OCI-M2 (cell line): ENCODE data around the gene PLEKHG4.

Experiments used
- DNase-seq: peaks from one replicate; lab custom pipeline; 2025; ENCODE audit not compliant: unreplicated experiment; lab: John Stamatoyannopoulos, UW

Gene PLEKHG4

DNA sequence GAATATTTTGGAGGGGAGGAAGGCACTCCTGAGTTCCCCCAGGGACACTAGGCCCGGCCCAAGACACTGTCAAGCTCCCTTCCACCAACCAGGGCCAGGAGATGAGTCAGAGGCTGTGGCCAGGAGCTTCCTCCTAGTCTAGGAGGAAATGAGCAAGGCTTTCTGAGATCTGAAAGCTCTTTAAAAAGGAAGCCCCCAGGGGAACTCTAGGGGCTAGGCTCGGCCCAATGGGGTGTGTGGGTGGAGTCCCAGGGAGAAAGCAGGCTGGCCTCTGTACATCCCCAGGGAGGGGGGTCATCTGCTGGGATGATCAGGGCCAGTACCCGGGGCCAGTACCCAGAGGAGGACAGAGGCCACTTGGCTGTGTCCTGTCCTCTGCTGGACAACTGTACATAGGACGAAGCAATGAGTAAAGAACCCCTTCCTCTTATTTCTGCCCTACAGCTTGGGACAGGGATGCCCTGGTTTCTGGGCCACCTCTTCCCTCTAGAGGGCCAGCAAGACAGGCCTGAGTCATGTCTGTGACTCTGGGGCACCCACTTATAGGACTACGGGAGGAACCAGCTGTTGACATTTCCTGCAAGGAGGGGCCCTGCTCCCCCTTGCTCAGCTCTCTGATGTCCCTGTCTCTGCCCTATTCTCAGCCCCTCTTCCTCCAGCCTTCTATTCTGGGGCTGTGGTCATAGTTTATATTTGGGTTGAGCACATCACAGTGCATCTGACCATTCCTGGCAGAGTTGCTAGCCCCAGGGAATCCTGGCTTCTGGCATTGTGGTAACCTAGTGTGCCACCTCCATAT is 34.7 kb upstream of the PLEKHG4 start:
- DNase-seq = no peak

DNA sequence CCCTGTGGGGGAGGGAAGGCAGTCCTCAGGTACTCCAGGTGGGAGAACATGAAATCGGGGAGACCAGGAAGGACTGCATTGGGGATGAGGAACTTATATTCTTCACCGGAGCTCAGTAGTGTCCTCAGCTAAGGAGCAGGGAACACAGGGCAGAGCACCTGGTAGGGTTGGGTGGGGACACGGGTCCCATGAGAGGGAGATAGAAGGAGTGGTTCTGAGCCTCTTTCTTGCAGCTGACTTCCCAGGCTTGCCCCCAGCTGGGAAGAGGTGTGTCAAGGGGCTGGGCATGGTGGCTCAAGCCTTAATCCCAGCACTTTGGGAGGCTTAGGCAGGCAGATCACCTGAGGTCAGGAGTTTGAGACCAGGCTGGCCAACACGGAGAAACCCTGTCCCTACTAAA is 34.1 kb upstream of the PLEKHG4 start:
- DNase-seq = no peak

DNA sequence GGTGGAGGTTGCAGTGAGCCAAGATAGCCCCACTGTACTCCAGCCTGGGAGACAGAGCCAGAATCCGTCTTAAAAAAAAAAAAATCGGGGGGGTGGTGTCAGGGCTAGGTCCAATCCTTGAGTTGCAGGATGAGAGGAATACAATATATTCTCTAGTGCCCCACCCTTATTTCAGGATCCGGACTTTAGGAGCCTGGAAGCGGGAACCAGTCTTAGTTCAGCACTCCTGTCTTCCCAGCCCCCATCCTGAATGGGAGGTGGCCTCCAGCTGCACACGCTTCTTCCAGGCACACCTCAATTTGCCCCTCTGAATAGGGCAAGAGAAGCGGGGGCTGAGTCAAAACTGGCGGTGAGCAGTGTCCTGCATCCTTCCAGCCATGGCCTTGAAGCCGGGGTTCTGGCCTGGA is 33.7 kb upstream of the PLEKHG4 start:
- no peak for DNase-seq

DNA sequence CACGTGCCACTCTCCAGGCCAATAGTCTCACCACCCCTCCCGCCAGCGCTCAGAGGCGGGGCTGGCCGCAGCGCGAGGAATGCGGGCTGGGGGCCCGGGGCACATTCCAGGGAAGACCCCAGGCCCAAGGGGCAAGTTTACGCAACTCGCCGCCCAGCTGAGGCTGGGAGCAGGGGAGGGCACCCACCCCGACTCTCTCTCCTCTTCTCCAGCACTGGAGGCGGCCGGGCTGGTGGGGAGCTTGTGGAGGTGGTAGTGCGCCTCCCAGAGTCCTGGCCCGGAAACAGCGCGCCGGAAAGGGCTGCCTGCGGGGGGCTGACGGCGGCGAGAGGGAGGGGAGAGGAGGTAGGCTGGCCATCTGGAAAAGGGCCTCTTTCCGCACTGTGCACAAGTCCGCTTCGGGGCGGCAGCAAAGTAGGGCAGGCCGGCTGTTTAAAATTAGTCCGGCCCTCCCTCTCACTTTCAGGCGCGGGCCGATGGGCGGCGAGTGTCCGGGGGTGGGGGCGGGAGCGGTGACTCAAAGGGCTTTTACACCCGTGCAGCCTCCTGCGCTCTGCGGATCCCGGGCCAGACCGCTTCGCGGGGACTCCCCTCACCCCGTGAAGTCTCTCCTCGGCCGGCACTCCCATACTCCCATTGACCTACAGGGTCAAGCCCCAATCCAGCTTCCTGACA is 33.1 kb upstream of the PLEKHG4 start:
- no peak for DNase-seq

DNA sequence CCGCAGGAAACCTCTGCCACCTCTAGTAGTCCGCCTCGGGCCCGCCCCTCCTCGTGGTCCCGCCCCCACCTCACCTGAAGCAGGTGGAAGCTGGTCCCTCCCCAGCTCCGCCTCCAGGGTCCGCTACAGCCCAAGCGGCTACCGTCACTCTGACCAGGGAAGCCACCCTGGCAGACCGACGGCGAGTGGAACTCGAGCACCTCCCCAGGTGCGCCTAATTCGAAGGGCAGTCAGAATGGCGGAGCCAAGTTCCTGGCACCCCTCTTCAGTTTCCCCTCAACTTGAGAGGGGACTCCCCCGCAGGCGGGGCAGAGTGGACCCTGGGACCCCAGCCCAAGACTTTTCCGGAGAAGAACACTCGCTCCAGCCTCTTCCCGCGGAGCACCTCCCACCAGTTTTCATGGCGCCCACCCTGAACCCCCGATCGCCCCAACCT is 32.6 kb upstream of the PLEKHG4 start:
- no peak for DNase-seq

DNA sequence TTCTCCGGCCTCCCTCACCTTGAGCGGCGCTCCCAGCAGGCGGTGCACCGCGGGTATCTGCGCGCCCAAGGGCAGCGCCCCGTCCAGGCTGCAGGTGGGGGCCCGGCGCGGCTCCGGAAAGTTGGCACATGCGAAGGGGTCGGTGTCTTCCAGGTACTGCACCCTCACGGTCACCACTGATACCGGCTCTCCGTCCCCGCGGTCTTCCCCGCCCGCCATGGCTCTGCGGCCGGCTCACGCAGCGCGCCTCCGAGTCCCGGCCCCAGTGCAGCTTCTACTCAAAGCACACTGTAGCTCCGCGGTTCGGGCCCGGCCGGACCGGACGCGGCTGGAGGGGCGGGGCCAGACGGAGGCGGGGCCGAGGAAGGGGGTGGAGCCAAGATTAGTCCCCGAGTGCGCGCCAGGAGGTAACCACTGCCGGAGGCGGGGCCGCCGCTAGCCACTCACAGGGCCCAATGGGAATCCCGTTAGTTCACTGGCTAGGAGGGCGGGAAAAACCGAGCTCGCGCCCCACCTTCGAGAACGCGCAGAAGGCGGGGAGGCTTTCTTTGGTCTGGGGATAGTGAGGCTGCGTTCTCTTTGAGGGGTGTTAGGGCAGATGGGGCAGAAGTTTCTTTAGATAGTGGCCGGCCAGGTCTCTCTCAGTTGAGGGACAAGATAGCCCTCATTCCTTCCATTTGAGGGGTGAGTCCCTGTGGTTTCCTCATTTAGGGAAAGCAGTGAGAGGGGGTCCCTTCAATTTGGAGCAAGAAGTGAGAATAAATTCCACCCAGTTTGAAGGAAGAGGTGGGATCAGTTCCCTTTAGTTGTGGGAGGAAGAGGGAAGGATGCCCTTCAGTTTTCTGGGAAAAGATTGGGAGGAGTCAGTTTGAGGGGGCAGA is 31.9 kb upstream of the PLEKHG4 start, which contains the start of gene FHOD1:
Gene FHOD1, minus strand, starts transcription at position 290 of the 881 bp plus-strand sequence. Its CDS starts 71 bp downstream, at position 219.
- peak; percentile 62 for DNase-seq

DNA sequence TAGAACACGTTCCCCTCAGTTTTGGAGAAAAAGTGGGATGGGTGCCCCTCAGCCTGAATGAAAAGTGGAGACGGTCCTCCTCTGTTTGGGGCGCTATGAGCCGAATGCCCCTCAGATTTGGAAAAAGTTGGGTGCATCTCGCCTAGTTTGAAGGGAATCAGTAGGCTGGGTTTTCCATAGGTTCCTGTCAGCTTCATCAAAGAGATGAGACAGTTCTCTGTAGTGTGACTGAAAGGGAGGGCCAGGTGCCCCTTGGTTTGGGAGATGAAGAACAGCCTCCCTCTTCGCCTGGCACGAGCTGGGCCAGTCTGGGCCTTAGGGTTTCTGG is 31.3 kb upstream of the PLEKHG4 start:
- no peak for DNase-seq

DNA sequence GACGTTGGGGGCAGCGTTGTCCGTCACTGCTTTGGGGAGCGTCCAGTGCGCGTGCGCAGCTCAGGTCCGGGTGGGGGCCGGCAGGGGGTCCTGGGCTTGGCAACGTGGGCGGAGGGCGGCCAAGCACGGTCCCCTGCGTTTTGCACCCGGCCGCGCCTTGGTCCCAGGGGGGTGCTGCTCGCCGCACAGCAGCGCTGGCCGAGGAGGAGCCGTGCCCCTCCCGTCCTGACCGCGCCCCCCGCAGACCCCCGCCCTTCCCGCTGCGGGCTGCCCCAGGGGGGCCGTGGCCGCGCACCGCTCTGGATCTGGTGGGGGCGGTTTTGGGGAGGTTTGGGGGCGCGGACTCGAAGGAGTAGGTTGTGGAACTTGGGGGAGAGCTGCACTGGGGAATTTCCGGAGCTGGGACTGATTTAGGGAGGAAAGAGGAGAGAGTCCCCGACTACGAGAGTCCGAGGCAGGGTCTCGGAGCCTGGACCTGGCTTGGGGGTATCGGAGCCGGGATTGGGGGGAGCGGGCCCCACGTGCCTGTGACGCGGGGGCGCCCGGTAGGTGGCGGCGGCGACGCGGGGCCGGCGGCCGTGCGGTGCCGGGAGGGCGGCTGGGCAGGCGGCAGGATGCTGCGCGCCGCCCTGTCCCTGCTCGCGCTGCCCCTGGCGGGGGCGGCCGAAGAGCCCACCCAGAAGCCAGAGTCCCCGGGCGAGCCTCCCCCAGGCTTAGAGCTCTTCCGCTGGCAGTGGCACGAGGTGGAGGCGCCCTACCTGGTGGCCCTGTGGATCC is 30.7 kb upstream of the PLEKHG4 start, which contains the start of gene SLC9A5:
Gene SLC9A5, plus strand, starts transcription at position 579 of the 777 bp plus-strand sequence. Its CDS starts 36 bp downstream, at position 615.
- no peak for DNase-seq

DNA sequence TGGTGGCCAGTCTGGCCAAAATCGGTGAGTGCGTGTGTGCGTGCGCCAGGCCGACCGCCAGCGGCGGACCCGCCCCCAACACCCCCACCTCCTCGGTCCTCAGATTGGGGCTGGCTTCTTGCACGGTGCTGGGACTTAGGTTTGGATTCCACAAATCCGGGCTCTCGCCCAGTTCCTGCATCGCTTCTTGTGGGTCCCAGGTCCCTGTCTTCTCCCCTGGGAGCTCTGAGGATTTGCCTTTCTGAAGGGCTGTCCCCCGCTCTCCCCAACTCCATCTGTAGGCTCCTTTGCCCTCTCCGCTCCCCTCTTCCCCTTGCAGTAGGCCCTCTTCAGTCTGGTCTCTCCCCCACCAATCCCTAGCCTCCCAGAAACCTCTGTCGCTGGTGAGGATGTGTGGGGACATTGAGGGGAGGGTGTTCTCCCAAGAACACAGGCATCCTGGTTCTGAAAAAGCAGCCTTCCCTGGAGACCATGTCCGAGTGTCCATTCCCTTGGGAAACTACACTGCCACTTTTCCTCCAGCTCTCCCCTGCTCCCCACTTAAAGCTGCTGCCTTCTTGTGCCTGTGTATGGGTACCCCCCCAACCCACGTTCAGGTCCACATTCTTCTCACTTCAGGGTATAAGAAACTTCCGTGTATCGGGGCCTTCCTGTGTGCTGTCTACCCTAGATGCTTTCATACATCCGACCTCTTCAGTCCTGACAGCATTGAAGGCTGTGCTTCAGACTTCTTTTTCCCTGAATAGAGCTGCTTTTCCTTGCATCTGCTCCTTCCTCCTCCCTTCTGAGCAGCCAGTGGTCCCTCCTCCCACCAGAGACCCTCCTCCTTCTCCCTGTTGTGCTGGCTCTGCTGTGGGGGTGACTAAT is 29.9 kb upstream of the PLEKHG4 start:
- no peak for DNase-seq

DNA sequence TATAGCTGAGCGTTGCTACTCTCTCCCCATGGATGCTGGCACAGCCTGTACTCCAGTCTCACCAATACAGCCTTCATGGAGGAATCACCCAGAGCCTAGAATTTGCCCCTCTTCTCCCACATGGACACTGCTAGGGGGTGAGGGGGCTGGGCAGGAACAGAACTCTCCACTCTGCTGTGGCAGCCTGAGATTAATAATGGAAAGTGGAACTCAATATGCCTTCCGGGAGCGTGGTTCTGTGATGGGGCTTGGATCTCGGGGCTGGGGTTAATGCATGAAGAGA is 29.3 kb upstream of the PLEKHG4 start:
- DNase-seq = no peak

DNA sequence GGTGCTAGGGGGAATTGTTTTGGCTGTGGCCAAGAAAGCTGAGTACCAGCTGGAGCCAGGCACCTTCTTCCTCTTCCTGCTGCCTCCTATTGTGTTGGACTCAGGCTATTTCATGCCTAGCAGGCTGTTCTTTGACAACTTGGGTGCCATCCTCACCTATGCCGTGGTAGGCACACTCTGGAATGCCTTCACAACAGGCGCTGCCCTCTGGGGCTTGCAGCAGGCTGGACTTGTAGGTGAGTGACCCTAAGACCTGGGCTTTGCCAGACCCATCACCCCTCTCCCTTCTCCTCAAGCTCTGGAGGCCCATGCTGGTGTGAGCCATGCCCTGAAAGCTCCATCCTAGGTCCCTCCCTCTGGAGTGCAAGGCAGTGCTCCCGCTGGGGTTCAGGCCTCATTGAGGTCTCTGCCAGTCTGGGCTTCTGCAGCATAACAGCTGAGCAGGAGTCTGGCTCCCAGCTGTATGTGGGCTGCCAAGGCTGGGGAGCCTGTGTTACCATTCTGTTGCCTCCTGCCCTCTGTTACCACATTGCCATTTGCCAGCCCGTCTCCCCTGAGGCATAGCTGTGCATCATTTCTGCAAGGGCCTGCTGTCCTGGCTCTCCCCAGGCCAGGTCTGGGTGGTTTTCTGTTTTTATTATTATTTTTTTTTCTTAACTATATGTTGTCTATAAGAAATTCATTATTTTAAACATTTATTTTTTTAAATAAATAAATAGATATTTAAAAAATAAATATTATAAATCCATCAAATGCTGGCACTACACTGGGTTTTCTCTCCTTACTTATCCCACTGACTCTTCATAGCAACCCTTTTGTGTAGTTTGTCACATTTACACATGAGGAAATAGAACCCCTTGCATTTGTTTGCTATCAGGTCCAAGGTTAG is 26.5 kb upstream of the PLEKHG4 start:
- no peak for DNase-seq

DNA sequence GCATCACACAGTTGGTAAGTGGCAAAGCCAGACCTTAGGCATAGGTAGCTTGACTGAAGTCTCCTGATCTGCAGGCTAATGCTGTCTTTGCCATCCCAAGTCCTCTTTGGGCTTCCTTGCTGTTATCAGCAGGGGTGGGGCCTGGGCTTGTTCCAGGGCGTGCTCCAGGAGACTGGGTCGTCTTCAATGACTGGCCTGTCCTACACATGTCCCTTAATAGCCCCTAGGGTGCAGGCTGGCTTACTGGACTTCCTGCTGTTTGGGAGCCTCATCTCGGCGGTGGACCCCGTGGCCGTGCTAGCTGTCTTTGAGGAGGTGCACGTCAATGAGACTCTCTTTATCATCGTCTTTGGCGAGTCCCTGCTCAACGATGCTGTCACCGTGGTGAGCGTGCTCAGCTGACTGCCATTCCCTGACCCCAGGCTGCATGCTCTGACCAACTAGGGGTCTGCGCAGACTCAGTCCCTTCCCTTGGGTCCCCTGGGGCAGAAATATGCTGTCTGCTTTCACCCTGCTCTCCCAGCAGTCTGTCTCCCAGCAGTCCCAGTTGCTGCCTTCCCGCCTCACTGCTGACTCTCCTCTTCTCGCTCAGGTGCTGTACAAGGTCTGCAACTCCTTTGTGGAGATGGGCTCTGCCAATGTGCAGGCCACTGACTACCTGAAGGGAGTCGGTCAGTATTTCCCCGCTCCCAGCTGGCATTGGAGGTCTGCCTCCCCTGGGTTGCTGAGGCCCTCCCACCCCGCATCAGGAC is 24.4 kb upstream of the PLEKHG4 start:
- DNase-seq = no peak

DNA sequence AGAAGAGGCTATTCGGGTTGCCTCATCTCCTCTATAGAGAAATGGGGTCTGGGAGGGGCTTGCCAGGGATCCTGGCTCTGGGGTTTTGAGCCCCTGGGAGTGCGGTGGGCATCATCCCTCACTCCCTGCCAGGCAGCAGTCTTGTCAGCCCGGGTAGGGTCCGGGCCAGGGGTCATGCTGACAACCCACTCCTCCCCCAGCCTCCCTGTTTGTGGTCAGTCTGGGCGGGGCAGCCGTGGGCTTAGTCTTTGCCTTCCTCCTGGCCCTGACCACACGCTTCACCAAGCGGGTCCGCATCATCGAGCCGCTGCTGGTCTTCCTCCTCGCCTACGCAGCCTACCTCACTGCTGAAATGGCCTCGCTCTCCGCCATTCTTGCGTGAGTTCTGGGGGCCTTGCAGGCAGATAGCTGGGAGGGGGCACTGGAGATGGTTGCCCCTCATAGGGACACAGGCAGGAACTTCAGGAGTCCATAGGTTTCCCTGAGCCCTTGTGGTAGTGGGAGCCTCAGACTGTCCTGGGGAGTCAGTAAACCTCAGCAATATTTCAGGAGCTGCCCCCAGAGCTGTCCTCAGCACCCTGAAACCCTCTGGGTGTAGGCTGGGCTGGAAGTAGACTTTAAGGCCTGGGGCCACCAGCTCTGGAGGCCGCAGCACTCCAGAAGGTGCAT is 23.6 kb upstream of the PLEKHG4 start:
- no peak for DNase-seq

DNA sequence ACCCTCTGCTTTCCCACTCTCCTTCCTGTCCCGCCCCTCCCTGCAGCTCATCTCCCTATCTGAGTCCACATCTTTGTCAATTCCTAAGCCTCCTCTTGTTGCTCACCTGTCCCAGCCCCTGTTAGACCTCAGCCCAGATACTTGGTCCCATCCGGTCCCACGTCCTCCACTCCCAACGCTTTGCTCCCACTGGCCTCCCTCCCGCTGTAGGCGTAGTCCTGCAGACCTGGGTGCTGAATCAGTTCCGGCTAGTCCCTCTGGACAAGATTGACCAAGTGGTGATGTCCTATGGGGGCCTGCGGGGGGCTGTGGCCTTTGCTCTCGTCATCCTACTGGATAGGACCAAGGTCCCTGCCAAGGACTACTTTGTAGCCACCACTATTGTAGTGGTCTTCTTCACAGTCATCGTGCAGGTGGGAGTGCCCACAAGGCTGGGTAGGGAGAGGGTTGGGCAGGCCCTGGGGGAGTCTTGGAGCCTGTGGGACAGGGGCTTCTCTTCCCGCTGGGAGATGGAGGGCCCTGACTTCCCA is 22.6 kb upstream of the PLEKHG4 start:
- no peak for DNase-seq

DNA sequence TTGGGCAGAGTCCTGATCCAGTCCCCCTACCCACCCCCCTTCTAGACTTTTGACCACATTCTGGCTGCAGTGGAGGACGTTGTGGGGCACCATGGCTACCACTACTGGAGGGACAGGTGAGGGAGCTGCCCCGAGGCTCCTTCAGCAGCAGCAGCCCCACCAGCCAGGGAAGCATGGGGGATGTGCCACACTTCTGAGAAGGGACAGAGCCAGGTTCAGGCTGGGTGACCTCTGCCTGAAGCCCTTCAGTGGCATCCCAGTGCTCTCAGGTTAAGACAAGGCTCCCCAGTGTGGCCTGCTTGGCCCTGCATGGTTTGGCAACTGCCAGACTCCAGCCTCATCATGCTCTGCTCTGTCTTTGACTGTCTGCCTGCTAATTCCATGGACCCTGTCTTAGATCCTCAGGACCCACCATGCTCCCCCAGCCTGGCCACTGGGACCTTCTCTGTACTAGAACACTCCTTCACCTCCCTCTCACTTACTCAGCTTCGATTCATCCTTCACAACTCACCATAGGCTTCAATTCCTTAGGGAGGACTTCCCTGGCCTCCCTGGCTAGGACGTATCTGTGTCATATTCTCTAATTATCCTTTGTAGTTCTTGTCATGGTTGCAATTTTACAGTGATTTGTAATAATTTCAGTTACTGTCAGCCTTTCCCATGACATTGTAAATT is 21.7 kb upstream of the PLEKHG4 start:
- DNase-seq = no peak

DNA sequence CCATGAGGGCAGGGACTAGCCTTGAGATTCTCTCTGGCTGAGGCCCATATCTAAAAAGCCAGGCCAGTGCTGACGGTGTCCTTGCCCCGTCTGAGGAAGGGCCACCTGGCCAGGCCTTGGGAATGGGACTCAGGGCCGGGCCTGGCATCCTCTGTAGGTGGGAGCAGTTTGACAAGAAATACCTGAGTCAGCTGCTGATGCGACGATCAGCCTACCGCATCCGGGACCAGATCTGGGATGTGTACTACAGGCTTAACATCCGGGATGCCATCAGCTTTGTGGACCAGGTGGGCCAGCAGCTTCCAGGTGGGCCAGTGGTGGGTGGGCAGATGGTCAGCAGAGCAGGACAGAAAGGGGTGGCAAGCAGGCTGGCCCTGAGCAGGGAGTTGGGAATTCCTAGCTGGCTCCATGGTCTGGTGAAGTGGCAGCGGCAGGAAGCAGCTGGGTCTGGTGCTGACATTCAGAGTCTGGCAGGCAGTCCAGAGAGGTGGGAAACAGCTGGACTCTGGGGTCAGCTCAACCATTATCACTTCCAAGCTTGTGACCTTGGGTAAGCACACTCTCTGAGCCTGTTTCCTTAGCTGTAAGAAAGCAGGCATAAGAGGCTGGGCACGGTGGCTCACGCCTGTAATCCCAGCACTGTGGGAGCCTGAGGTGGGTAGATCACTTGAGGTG is 21.0 kb upstream of the PLEKHG4 start:
- DNase-seq = no peak
